ENCODE measurements around the gene RUFY2.

The RUFY2 gene

DNA sequence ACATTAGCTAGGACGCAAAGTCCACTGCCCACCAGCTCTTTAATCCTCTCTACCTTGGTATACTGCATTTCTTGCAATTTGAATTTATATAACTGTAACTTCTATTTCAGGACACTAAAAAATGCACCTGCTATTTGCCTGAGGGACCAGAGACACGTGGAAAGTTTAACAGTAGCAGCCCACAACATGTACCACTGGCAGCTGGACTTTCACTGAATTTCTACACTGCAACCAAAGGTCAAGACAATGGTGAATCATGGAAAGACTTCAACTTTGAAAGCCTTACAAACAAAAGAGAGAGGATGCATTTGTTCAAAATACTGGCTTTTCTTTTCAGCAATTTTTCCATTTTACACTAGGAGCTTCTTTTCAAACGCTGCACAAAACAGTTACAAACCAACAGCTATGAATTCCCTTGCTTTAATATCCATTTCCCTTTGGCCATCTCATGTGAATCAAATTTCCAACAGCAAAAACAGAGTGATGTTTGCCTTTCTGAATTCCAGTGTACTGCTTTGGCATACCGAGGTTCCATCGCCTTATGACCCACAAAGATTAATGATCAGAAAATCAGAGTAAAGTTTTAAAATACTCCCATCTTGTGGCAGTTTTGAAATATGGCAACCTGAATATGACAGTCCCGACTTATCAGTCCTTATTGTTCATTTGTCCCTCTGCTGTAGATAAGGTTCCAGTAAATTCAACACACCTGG is 105.1 kb downstream of the RUFY2 start:
- TF ChIP-seq, protein P1, sequence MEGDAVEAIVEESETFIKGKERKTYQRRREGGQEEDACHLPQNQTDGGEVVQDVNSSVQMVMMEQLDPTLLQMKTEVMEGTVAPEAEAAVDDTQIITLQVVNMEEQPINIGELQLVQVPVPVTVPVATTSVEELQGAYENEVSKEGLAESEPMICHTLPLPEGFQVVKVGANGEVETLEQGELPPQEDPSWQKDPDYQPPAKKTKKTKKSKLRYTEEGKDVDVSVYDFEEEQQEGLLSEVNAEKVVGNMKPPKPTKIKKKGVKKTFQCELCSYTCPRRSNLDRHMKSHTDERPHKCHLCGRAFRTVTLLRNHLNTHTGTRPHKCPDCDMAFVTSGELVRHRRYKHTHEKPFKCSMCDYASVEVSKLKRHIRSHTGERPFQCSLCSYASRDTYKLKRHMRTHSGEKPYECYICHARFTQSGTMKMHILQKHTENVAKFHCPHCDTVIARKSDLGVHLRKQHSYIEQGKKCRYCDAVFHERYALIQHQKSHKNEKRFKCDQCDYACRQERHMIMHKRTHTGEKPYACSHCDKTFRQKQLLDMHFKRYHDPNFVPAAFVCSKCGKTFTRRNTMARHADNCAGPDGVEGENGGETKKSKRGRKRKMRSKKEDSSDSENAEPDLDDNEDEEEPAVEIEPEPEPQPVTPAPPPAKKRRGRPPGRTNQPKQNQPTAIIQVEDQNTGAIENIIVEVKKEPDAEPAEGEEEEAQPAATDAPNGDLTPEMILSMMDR (IDR thresholded peaks at IDR 0.05; ENCODE audit: poor library complexity, severe bottlenecking), result peak; percentile 73
- no peaks in the 10 kb centered on the region for H3K27me3 ChIP-seq (ENCODE audit: insufficient read depth, poor library complexity, severe bottlenecking)
- H3K36me3 ChIP-seq (ENCODE audit: low read depth), result no peaks in the 10 kb centered on the region
- H3K9me3 ChIP-seq (ENCODE audit: severe bottlenecking), result no peaks in the 10 kb centered on the region
- no peak overlapping the region for H3K4me3 ChIP-seq (ENCODE audit: severe bottlenecking)
- H3K27ac ChIP-seq (ENCODE audit: poor library complexity, severe bottlenecking), result no peak overlapping the region
- no peaks in the 10 kb centered on the region for H3K4me1 ChIP-seq (ENCODE audit: insufficient read depth, poor library complexity, severe bottlenecking)
- DNase-seq (ENCODE audit: low spot score) (no peak), ATAC-seq (ENCODE audit: low read depth) (peak; percentile 68)

DNA sequence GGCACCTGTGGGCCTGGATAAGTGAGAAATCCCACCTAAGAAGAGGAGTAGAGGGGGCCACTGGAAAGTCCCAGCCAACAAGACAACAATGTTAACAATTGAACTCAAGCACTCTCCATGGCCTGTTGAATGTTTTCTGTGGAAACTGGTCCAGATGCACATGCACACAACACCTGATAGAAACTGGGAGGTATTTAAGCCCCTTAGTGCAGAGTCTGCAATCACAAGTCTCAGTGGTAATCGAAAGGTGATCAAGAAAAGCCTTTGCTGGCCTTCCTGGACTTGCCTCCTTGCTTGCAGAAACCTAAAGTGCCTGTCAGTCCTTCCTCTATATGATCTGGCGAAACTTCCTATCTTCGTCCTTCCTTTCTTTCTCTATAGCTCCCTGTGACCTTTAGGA is 105.8 kb downstream of the RUFY2 start:
- Histone ChIP-seq H3K9me3 (ENCODE audit: severe bottlenecking) (no peaks in the 10 kb centered on the region), H3K36me3 (ENCODE audit: low read depth) (no peaks in the 10 kb centered on the region), H3K27ac (ENCODE audit: poor library complexity, severe bottlenecking) (no peak overlapping the region), H3K4me1 (ENCODE audit: insufficient read depth, poor library complexity, severe bottlenecking) (no peaks in the 10 kb centered on the region), H3K27me3 (ENCODE audit: insufficient read depth, poor library complexity, severe bottlenecking) (no peaks in the 10 kb centered on the region), H3K4me3 (ENCODE audit: severe bottlenecking) (no peak overlapping the region)
- ATAC-seq (ENCODE audit: low read depth), result no peak
- DNase-seq (ENCODE audit: low spot score), result no peak
- TF ChIP-seq, protein P1 (IDR thresholded peaks at IDR 0.05; ENCODE audit: poor library complexity, severe bottlenecking), result no peak

DNA sequence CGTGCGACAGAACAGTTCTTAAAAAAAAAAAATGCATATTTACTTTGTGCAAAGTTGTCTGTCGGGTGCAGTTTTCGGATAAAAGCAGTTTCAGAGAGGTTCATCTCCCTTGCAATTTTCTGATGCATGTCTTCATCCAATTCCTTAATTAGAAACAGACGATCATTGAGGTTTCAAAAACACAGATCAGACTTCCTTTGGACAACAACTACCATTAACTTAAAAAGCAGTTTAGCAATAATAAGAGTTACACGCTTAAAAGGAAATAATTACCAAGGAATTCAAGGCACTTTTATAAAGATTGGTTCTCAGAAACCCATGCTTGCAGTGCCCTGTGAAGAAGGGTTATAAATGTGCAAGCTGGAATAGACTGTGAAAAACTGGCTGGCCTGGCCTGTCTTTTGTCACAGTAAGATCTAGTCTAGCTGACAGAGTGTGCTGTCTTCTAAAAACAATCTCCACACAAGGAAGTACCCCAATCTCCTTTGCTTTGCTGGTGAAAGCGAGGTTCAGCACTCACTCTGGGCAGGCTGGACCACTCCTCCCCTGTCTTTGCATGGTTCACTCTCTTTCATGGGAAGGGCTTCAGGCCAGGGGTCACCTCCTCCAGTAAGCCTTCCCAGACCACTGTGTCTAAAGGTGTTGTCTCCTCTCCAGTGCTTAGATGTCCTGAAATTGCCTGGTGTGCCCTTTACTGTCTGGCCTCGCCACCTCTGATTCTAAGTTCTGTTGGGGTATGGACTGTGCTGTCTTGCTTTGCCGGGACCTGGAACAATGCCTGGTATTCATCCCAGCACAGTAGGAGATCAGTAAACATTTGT is 110.0 kb downstream of the RUFY2 start:
- TF ChIP-seq, protein P1 (IDR thresholded peaks at IDR 0.05; ENCODE audit: poor library complexity, severe bottlenecking), result no peak
- no peak overlapping the region for H3K27ac ChIP-seq (ENCODE audit: poor library complexity, severe bottlenecking)
- DNase-seq (ENCODE audit: low spot score), result no peak

More for the DNA sequence above, 110.0 kb downstream of the RUFY2 start:
- Histone ChIP-seq H3K27me3 (ENCODE audit: insufficient read depth, poor library complexity, severe bottlenecking) (no peaks in the 10 kb centered on the region), H3K36me3 (ENCODE audit: low read depth) (no peaks in the 10 kb centered on the region), H3K9me3 (ENCODE audit: severe bottlenecking) (no peaks in the 10 kb centered on the region), H3K4me1 (ENCODE audit: insufficient read depth, poor library complexity, severe bottlenecking) (no peaks in the 10 kb centered on the region), H3K4me3 (ENCODE audit: severe bottlenecking) (no peak overlapping the region)
- no peak for ATAC-seq (ENCODE audit: low read depth)

Measured in RWPE2 (cell line).